Neuron (in vitro differentiated cells): ENCODE measurements around the gene ZNF879.
A peak's percentile ranks its signal among the peaks of the same experiment; 100 is the strongest.

Source experiments
- H2AFZ ChIP-seq: one replicate; pipeline ENCODE4 v1.6.1; 2013; ENCODE audit warnings: low read depth, mild to moderate bottlenecking, inconsistent platforms, low read length, moderate library complexity
- H3K27me3 ChIP-seq: one replicate; pipeline ENCODE4 v1.6.1; 2013; ENCODE audit warnings: low read length; ENCODE audit not compliant: insufficient read depth
- H3K36me3 ChIP-seq: one replicate; pipeline ENCODE4 v1.6.1; 2013; ENCODE audit warnings: low read length; ENCODE audit not compliant: insufficient read depth
- H3K4me1 ChIP-seq: one replicate; pipeline ENCODE4 v1.6.1; 2013; ENCODE audit warnings: low read length; ENCODE audit not compliant: insufficient read depth
- H3K4me3 ChIP-seq: 2 replicates; pipeline ENCODE4 v1.5.1; 2013; ENCODE audit warnings: mild to moderate bottlenecking, low read length, moderate library complexity
- H3K9me3 ChIP-seq: one replicate; pipeline ENCODE4 v1.6.1; 2013; ENCODE audit warnings: low read length

ZNF879 gene

GRCh38 chr5:178993236-178993765 lies 30.3 kb upstream of the ZNF879 start:
- Histone ChIP-seq H3K4me1 (no peaks in the 10 kb centered on the region), H3K27me3 (peaks cover 46% of the 10 kb centered on the region), H3K36me3 (no peaks in the 10 kb centered on the region), H3K4me3 (no peak overlapping the region), H2AFZ (no peak overlapping the region), H3K9me3 (peaks cover 21% of the 10 kb centered on the region)

- Histone ChIP-seq H3K4me1 (no peaks in the 10 kb centered on the region), H3K27me3 (peaks cover 47% of the 10 kb centered on the region), H2AFZ (no peak overlapping the region), H3K36me3 (no peaks in the 10 kb centered on the region), H3K9me3 (peaks cover 25% of the 10 kb centered on the region), H3K4me3 (peak overlapping the region; percentile 27)
Measured at GRCh38 chr5:178993955-178994579, 29.5 kb upstream of the ZNF879 start.

- Histone ChIP-seq H3K36me3 (no peaks in the 10 kb centered on the region), H3K4me3 (peak within 1 kb of the TSS; percentile 27), H2AFZ (no peak within 1 kb of the TSS), H3K27me3 (peaks cover 47% of the 10 kb centered on the region), H3K4me1 (no peaks in the 10 kb centered on the region), H3K9me3 (peaks cover 18% of the 10 kb centered on the region)
Measured at GRCh38 chr5:178994580-178995340, 28.8 kb upstream of the ZNF879 start, which contains the start of gene GRM6. TSS of gene GRM6 (minus strand) at chr5:178995320. CDS start at chr5:178994944, 376 bp downstream.

- Histone ChIP-seq H2AFZ (no peak overlapping the region), H3K9me3 (peaks cover 14% of the 10 kb centered on the region), H3K4me1 (no peaks in the 10 kb centered on the region), H3K27me3 (peaks cover 47% of the 10 kb centered on the region), H3K4me3 (no peak overlapping the region), H3K36me3 (no peaks in the 10 kb centered on the region)
Measured at GRCh38 chr5:178995341-178995690, 28.3 kb upstream of the ZNF879 start.

- no peak overlapping the region for H3K4me3 ChIP-seq
- H3K27me3 ChIP-seq, result peaks cover 47% of the 10 kb centered on the region
- no peaks in the 10 kb centered on the region for H3K36me3 ChIP-seq
- no peak overlapping the region for H2AFZ ChIP-seq
- peaks cover 10% of the 10 kb centered on the region for H3K9me3 ChIP-seq
- H3K4me1 ChIP-seq, result no peaks in the 10 kb centered on the region
Measured at GRCh38 chr5:178996156-178996555, 27.4 kb upstream of the ZNF879 start.

- peaks cover 10% of the 10 kb centered on the region for H3K9me3 ChIP-seq
- H2AFZ ChIP-seq, result no peak overlapping the region
- no peaks in the 10 kb centered on the region for H3K36me3 ChIP-seq
- H3K27me3 ChIP-seq, result peaks cover 47% of the 10 kb centered on the region
- no peaks in the 10 kb centered on the region for H3K4me1 ChIP-seq
- no peak overlapping the region for H3K4me3 ChIP-seq
Measured at GRCh38 chr5:178997191-178997590, 26.4 kb upstream of the ZNF879 start.

GRCh38 chr5:178998441-178998840 lies 25.2 kb upstream of the ZNF879 start:
- Histone ChIP-seq H3K4me1 (no peaks in the 10 kb centered on the region), H3K4me3 (no peak overlapping the region), H3K9me3 (peaks cover 10% of the 10 kb centered on the region), H3K27me3 (peaks cover 41% of the 10 kb centered on the region), H3K36me3 (no peaks in the 10 kb centered on the region), H2AFZ (no peak overlapping the region)

GRCh38 chr5:179006564-179006963 lies 17.0 kb upstream of the ZNF879 start:
- no peak overlapping the region for H3K4me3 ChIP-seq
- H3K27me3 ChIP-seq, result no peaks in the 10 kb centered on the region
- no peaks in the 10 kb centered on the region for H3K36me3 ChIP-seq
- H2AFZ ChIP-seq, result no peak overlapping the region
- peaks cover 2% of the 10 kb centered on the region for H3K9me3 ChIP-seq
- no peaks in the 10 kb centered on the region for H3K4me1 ChIP-seq

- Histone ChIP-seq H3K4me3 (no peak overlapping the region), H3K27me3 (no peaks in the 10 kb centered on the region), H2AFZ (no peak overlapping the region), H3K4me1 (no peaks in the 10 kb centered on the region), H3K36me3 (no peaks in the 10 kb centered on the region), H3K9me3 (peaks cover 5% of the 10 kb centered on the region)
Measured at GRCh38 chr5:179008667-179009066, 14.9 kb upstream of the ZNF879 start.

GRCh38 chr5:179033004-179033580 lies 9.5 kb downstream of the ZNF879 start:
- no peak overlapping the region for H2AFZ ChIP-seq
- no peaks in the 10 kb centered on the region for H3K27me3 ChIP-seq
- no peaks in the 10 kb centered on the region for H3K4me1 ChIP-seq
- peaks cover 64% of the 10 kb centered on the region for H3K9me3 ChIP-seq
- H3K4me3 ChIP-seq, result no peak overlapping the region
- H3K36me3 ChIP-seq, result peaks cover 57% of the 10 kb centered on the region

GRCh38 chr5:179044765-179045164 lies 21.2 kb downstream of the ZNF879 start:
- H3K4me3 ChIP-seq, result no peak overlapping the region
- no peaks in the 10 kb centered on the region for H3K27me3 ChIP-seq
- no peaks in the 10 kb centered on the region for H3K36me3 ChIP-seq
- H2AFZ ChIP-seq, result no peak overlapping the region
- H3K4me1 ChIP-seq, result no peaks in the 10 kb centered on the region
- H3K9me3 ChIP-seq, result peaks cover 1% of the 10 kb centered on the region

GRCh38 chr5:179051784-179052183 lies 28.2 kb downstream of the ZNF879 start:
- Histone ChIP-seq H2AFZ (no peak overlapping the region), H3K4me3 (no peak overlapping the region), H3K9me3 (peaks cover 9% of the 10 kb centered on the region), H3K27me3 (no peaks in the 10 kb centered on the region), H3K4me1 (no peaks in the 10 kb centered on the region), H3K36me3 (no peaks in the 10 kb centered on the region)

- Histone ChIP-seq H3K36me3 (no peaks in the 10 kb centered on the region), H3K27me3 (no peaks in the 10 kb centered on the region), H3K4me1 (no peaks in the 10 kb centered on the region), H3K4me3 (no peak overlapping the region), H2AFZ (no peak overlapping the region), H3K9me3 (peaks cover 9% of the 10 kb centered on the region)
Measured at GRCh38 chr5:179054036-179054785, 30.6 kb downstream of the ZNF879 start.
